GM23338 (cell line): ENCODE measurements around the gene EDEM1. TPM values are rescaled to one million over a fixed set of nuclear protein-coding genes. Genes with fewer than 3 reads are reported as not detected.

Experiments
- ATAC-seq: fragments of 200-7000 bp; cut with Tn5 transposase; 3 replicates; pipeline ENCODE4 v1.9.1; 2020
- DNase-seq: peaks from one replicate; pipeline ENCODE4 v3.0.0-alpha.2; 2015; ENCODE audit warnings: low spot score
- H2AFZ ChIP-seq: fragments of 200-600 bp; sonication (generic); 2 replicates; pipeline ENCODE4 v1.8.0; 2016; ENCODE audit warnings: antibody characterized with exemption, mild to moderate bottlenecking, moderate library complexity
- H3F3A ChIP-seq: fragments of 200-600 bp; sonication (generic); replicated peaks from 2 replicates; pipeline ENCODE4 v1.8.0; 2017; ENCODE audit warnings: antibody characterized with exemption, mixed run types, low read depth
- H3K27ac ChIP-seq: fragments of 200-600 bp; sonication (generic); 2 replicates; pipeline ENCODE4 v1.6.1; 2016; ENCODE audit warnings: low read depth
- H3K27me3 ChIP-seq: fragments of 200-600 bp; sonication (generic); 2 replicates; pipeline ENCODE4 v1.8.0; 2016; ENCODE audit warnings: mild to moderate bottlenecking, mixed run types, moderate library complexity; ENCODE audit not compliant: insufficient read depth
- H3K36me3 ChIP-seq: fragments of 200-600 bp; sonication (generic); 2 replicates; pipeline ENCODE4 v1.8.0; 2016; ENCODE audit warnings: mild to moderate bottlenecking; ENCODE audit not compliant: insufficient read depth
- H3K4me1 ChIP-seq: fragments of 200-600 bp; sonication (generic); 2 replicates; pipeline ENCODE4 v1.8.0; 2016; ENCODE audit warnings: mild to moderate bottlenecking, moderate library complexity; ENCODE audit not compliant: insufficient read depth
- H3K4me2 ChIP-seq: fragments of 200-600 bp; sonication (generic); 2 replicates; pipeline ENCODE4 v1.7.1; 2017; ENCODE audit warnings: mixed run types
- H3K4me3 ChIP-seq: fragments of 200-600 bp; sonication (generic); 2 replicates; pipeline ENCODE4 v1.6.1; 2016; ENCODE audit warnings: mixed run types
- H3K79me2 ChIP-seq: fragments of 200-600 bp; sonication (generic); replicated peaks from 2 replicates; pipeline ENCODE4 v1.8.0; 2017; ENCODE audit warnings: mild to moderate bottlenecking; ENCODE audit not compliant: insufficient read depth
- H3K9me2 ChIP-seq: fragments of 200-600 bp; sonication (generic); 2 replicates; pipeline ENCODE4 v1.8.0; 2017; ENCODE audit not compliant: insufficient read depth
- H4K20me1 ChIP-seq: fragments of 200-600 bp; sonication (generic); replicated peaks from 2 replicates; pipeline ENCODE4 v1.8.0; 2017; ENCODE audit warnings: mild to moderate bottlenecking; ENCODE audit not compliant: insufficient read depth
- H3K27ac Mint-ChIP-seq: 2 replicates; pipeline ENCODE4 v1.8.0; 2020; ENCODE audit warnings: inconsistent platforms, mild to moderate bottlenecking, moderate library complexity, mixed read lengths
- H3K27me3 Mint-ChIP-seq: 3 replicates; pipeline ENCODE4 v1.8.0; 2022; ENCODE audit warnings: low read depth, mild to moderate bottlenecking, moderate library complexity, mixed read lengths, inconsistent platforms; ENCODE audit not compliant: insufficient read depth, poor library complexity
- H3K36me3 Mint-ChIP-seq: 3 replicates; pipeline ENCODE4 v1.8.0; 2021; ENCODE audit warnings: low read depth, mild to moderate bottlenecking, inconsistent platforms, moderate library complexity, mixed read lengths
- H3K4me1 Mint-ChIP-seq: 3 replicates; pipeline ENCODE4 v1.8.0; 2020; ENCODE audit warnings: mild to moderate bottlenecking, inconsistent platforms, mixed read lengths
- H3K4me3 Mint-ChIP-seq: 3 replicates; pipeline ENCODE4 v1.8.0; 2021; ENCODE audit warnings: moderate library complexity, mild to moderate bottlenecking, inconsistent platforms, mixed read lengths
- H3K9me3 Mint-ChIP-seq: 3 replicates; pipeline ENCODE4 v1.8.0; 2020; ENCODE audit warnings: moderate library complexity, mild to moderate bottlenecking, inconsistent platforms, mixed read lengths
- ETS1 ChIP-seq: IDR thresholded peaks from 2 replicates; pipeline ENCODE4 v1.6.1; 2016; ENCODE audit warnings: antibody characterized with exemption
- JUNB ChIP-seq: IDR thresholded peaks from one replicate; pipeline ENCODE4 v1.6.1; 2016; ENCODE audit warnings: antibody characterized with exemption; ENCODE audit not compliant: unreplicated experiment
- NANOG ChIP-seq: IDR thresholded peaks from 2 replicates; pipeline ENCODE4 v1.6.1; 2016; ENCODE audit warnings: antibody characterized with exemption, borderline replicate concordance
- POLR2AphosphoS5 ChIP-seq: IDR thresholded peaks from 2 replicates; pipeline ENCODE4 v1.6.1; 2016; ENCODE audit warnings: antibody characterized with exemption, low read depth
- REST ChIP-seq: IDR thresholded peaks from one replicate; pipeline ENCODE4 v1.6.1; 2018; ENCODE audit warnings: antibody characterized with exemption; ENCODE audit not compliant: unreplicated experiment
- STAT1 ChIP-seq: IDR thresholded peaks from one replicate; pipeline ENCODE4 v1.6.1; 2016; ENCODE audit warnings: antibody characterized with exemption; ENCODE audit not compliant: unreplicated experiment
- ZNF114 ChIP-seq: fragments of 250-450 bp; sonication (Bioruptor Pico); IDR thresholded peaks from 2 replicates; pipeline ENCODE4 v1.5.0; 2020; ENCODE audit warnings: mild to moderate bottlenecking, moderate library complexity
- ZNF331 ChIP-seq: fragments of 250-450 bp; sonication (Bioruptor Pico); IDR thresholded peaks from 2 replicates; pipeline ENCODE4 v1.5.0; 2020; ENCODE audit warnings: low read depth, mild to moderate bottlenecking, moderate library complexity
- polyA plus RNA-seq: library from polyadenylated mRNA; unstranded; fragments of >200 nt; fragmentation: Nextera tagmentation; extraction: Ambion mirVana; gene quantifications from 2 replicates; pipeline ENCODE4 v1.2.1, GENCODE V29; 2016
- total RNA-seq: library from RNA; depleted of rRNA; stranded (reverse); fragments of >200 nt; shearing (Covaris generic); gene quantifications from 2 replicates; pipeline ENCODE4 v1.2.3, GENCODE V29; 2014

Gene EDEM1
- total and polyA plus RNA-seq, 2 experiments from 2014 or later = 2.2 to 36.7 TPM

- no peaks in the 10 kb centered on the region for H3K4me1 ChIP-seq
- ATAC-seq = no peak
- Mint-ChIP-seq H3K9me3 (no peaks in the 10 kb centered on the region; the same call in 2 of the 3 replicates), H3K27ac (no peak overlapping the region), H3K36me3 (no peaks in the 10 kb centered on the region), H3K4me3 (no peak overlapping the region), H3K4me1 (peaks cover 11% of the 10 kb centered on the region), H3K27me3 (peaks cover 6% of the 10 kb centered on the region)
- no peaks in the 10 kb centered on the region; the same call in 1 of the 2 replicates for H4K20me1 ChIP-seq
- H3K79me2 ChIP-seq = no peaks in the 10 kb centered on the region
- no peaks in the 10 kb centered on the region for H3K36me3 ChIP-seq
- no peak for DNase-seq
- H3K27me3 ChIP-seq = no peaks in the 10 kb centered on the region
- no peak overlapping the region for H3K27ac ChIP-seq
- no peak overlapping the region for H2AFZ ChIP-seq
- H3F3A ChIP-seq = no peaks in the 10 kb centered on the region
- H3K4me3 ChIP-seq = no peak overlapping the region
- no peak overlapping the region for H3K4me2 ChIP-seq
- TF ChIP-seq ETS1 (no peak), REST (no peak), STAT1 (no peak), ZNF331 (no peak), POLR2AphosphoS5 (no peak)
- no peaks in the 10 kb centered on the region for H3K9me2 ChIP-seq
These were observed 43.6 kb downstream of the EDEM1 start for GRCh38 chr3:5231074-5231473.

- no peak overlapping the region for H2AFZ ChIP-seq
- H3K9me2 ChIP-seq = no peaks in the 10 kb centered on the region
- Mint-ChIP-seq H3K36me3 (no peaks in the 10 kb centered on the region), H3K4me3 (no peak overlapping the region), H3K27me3 (peaks cover 6% of the 10 kb centered on the region), H3K4me1 (peaks cover 11% of the 10 kb centered on the region), H3K27ac (no peak overlapping the region), H3K9me3 (peaks cover 2% of the 10 kb centered on the region; the same call in 1 of the 3 replicates)
- H3K4me1 ChIP-seq = no peaks in the 10 kb centered on the region
- no peaks in the 10 kb centered on the region; the same call in 1 of the 2 replicates for H4K20me1 ChIP-seq
- no peak for DNase-seq
- no peaks in the 10 kb centered on the region for H3K79me2 ChIP-seq
- H3K27me3 ChIP-seq = no peaks in the 10 kb centered on the region
- no peak overlapping the region for H3K27ac ChIP-seq
- H3K36me3 ChIP-seq = no peaks in the 10 kb centered on the region
- no peaks in the 10 kb centered on the region for H3F3A ChIP-seq
- no peak overlapping the region for H3K4me2 ChIP-seq
- no peak overlapping the region for H3K4me3 ChIP-seq
- no peak for ATAC-seq
- TF ChIP-seq NANOG (no peak), STAT1 (no peak), ZNF114 (no peak), JUNB (no peak), ETS1 (no peak), ZNF331 (no peak), REST (no peak)
These were observed 44.0 kb downstream of the EDEM1 start for GRCh38 chr3:5231487-5231886.
